HG03354 (cell line): ENCODE results near the gene CCL5.

ENCODE experiments used
- ATAC-seq: cut with Tn5 transposase; IDR thresholded peaks from one replicate; pipeline ENCODE4 v1.9.1; 2021; ENCODE audit warnings: mild to moderate bottlenecking; ENCODE audit not compliant: unreplicated experiment, poor library complexity, severe bottlenecking

The CCL5 gene

GRCh38 chr17:35879773-35880654, at the start of gene CCL5:
TSS of gene CCL5 (minus strand) at chr17:35880360.
- peak; percentile 91 for ATAC-seq

GRCh38 chr17:35927714-35928113, 47.6 kb upstream of the CCL5 start:
- ATAC-seq, result no peak

GRCh38 chr17:35923609-35924114, 43.5 kb upstream of the CCL5 start:
- ATAC-seq, result no peak

- ATAC-seq, result no peak
Measured at GRCh38 chr17:35920229-35920628, 40.1 kb upstream of the CCL5 start.

- no peak for ATAC-seq
Measured at GRCh38 chr17:35918665-35919064, 38.5 kb upstream of the CCL5 start.

- no peak for ATAC-seq
Measured at GRCh38 chr17:35917519-35918213, 37.5 kb upstream of the CCL5 start.

- ATAC-seq, result no peak
Measured at GRCh38 chr17:35915153-35915964, 35.2 kb upstream of the CCL5 start.

- no peak for ATAC-seq
Measured at GRCh38 chr17:35914354-35914753, 34.2 kb upstream of the CCL5 start.

GRCh38 chr17:35913609-35914008, 33.4 kb upstream of the CCL5 start:
- ATAC-seq, result no peak

- no peak for ATAC-seq
Measured at GRCh38 chr17:35912942-35913341, 32.8 kb upstream of the CCL5 start.

- ATAC-seq, result no peak
Measured at GRCh38 chr17:35912339-35912912, 32.3 kb upstream of the CCL5 start.

GRCh38 chr17:35909408-35909807, 29.2 kb upstream of the CCL5 start:
- no peak for ATAC-seq

- ATAC-seq, result no peak
Measured at GRCh38 chr17:35907691-35908090, 27.5 kb upstream of the CCL5 start.

- ATAC-seq, result no peak
Measured at GRCh38 chr17:35906926-35907637, 26.9 kb upstream of the CCL5 start.

- ATAC-seq, result no peak
Measured at GRCh38 chr17:35906191-35906925, 26.2 kb upstream of the CCL5 start.

- ATAC-seq, result no peak
Measured at GRCh38 chr17:35903451-35903850, 23.3 kb upstream of the CCL5 start.

- ATAC-seq, result no peak
Measured at GRCh38 chr17:35901631-35902175, 21.5 kb upstream of the CCL5 start.
